Measurements from ENCODE around the gene MED13L.

The MED13L gene

DNA sequence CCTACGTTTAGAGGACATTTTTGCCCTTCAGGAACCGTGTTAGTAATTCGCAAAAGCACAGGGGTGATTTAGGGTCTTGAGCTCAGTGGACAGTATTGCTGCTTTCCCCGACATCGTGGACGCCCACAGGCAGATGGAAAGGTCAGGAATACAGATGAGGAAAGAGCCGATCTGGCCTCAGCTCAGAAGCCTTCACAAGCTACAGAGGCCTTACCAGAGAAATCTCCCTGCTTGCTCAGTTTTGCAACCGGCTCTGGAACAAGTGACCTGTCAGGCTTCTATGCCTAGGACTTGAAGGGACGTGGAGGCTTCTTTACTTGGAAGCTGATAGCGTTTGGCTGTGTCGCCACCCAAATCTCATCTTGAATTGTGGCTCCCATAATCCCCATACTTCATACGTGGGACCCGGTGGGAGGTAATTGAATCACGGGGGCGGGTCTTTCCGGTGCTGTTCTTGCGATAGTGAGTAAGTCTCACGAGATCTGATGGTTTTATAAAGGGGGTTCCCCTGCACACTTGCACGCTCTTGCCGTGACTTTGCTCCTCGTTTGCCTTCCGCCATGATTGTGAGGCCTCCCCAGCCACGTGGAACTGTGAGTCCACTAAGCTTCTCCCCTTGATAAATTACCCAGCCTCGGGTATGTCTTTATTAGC, 332.5 kb downstream of the MED13L start:
- no peak for DNase-seq (ENCODE audit: low read depth, low spot score)
- TF ChIP-seq SUZ12 (IDR thresholded peaks at IDR 0.05; ENCODE audit: extremely low read depth, insufficient read depth, insufficient read length): no peak
- no peak for TF ChIP-seq ZNF274 (IDR thresholded peaks at IDR 0.05; ENCODE audit: low read depth, low read length)
- no peak for TF ChIP-seq YY1 (IDR thresholded peaks at IDR 0.05; ENCODE audit: insufficient read depth, insufficient read length)
- no peaks in the 10 kb centered on the region for H3K4me1 ChIP-seq (ENCODE audit: insufficient read depth, insufficient read length)
- H3K9ac ChIP-seq (ENCODE audit: insufficient read length, low read depth): no peak overlapping the region
- no peaks in the 10 kb centered on the region for H3K27me3 ChIP-seq (ENCODE audit: insufficient read depth, insufficient read length)
- no peak overlapping the region for H3K4me3 ChIP-seq (ENCODE audit: insufficient read length, low read depth)
- peaks cover 3% of the 10 kb centered on the region; the same call in 1 of the 2 replicates for H3K9me3 ChIP-seq (ENCODE audit: insufficient read depth, low read length)
- no peaks in the 10 kb centered on the region for H3K36me3 ChIP-seq (ENCODE audit: insufficient read depth, insufficient read length, low read length)

- Histone ChIP-seq H3K27me3 (ENCODE audit: insufficient read depth, insufficient read length) (no peaks in the 10 kb centered on the region), H3K4me1 (ENCODE audit: insufficient read depth, insufficient read length) (no peaks in the 10 kb centered on the region), H3K9me3 (ENCODE audit: insufficient read depth, low read length) (peaks cover 9% of the 10 kb centered on the region), H3K4me3 (ENCODE audit: insufficient read length, low read depth) (no peak overlapping the region), H3K36me3 (ENCODE audit: insufficient read depth, insufficient read length, low read length) (no peaks in the 10 kb centered on the region), H3K9ac (ENCODE audit: insufficient read length, low read depth) (no peak overlapping the region)
- TF ChIP-seq ZNF274 (IDR thresholded peaks at IDR 0.05; ENCODE audit: low read depth, low read length): no peak
- TF ChIP-seq YY1 (IDR thresholded peaks at IDR 0.05; ENCODE audit: insufficient read depth, insufficient read length): no peak
- TF ChIP-seq SUZ12 (IDR thresholded peaks at IDR 0.05; ENCODE audit: extremely low read depth, insufficient read depth, insufficient read length): no peak
- DNase-seq (ENCODE audit: low read depth, low spot score): no peak
Measured at GRCh38 chr12:115944392-115944742, 333.1 kb downstream of the MED13L start.

GRCh38 chr12:115943630-115944391, 333.7 kb downstream of the MED13L start:
- Histone ChIP-seq H3K27me3 (ENCODE audit: insufficient read depth, insufficient read length) (no peaks in the 10 kb centered on the region), H3K9ac (ENCODE audit: insufficient read length, low read depth) (no peak overlapping the region), H3K36me3 (ENCODE audit: insufficient read depth, insufficient read length, low read length) (no peaks in the 10 kb centered on the region), H3K4me3 (ENCODE audit: insufficient read length, low read depth) (no peak overlapping the region), H3K9me3 (ENCODE audit: insufficient read depth, low read length) (peaks cover 15% of the 10 kb centered on the region), H3K4me1 (ENCODE audit: insufficient read depth, insufficient read length) (no peaks in the 10 kb centered on the region)
- TF ChIP-seq YY1 (IDR thresholded peaks at IDR 0.05; ENCODE audit: insufficient read depth, insufficient read length) (no peak), ZNF274 (IDR thresholded peaks at IDR 0.05; ENCODE audit: low read depth, low read length) (no peak), SUZ12 (IDR thresholded peaks at IDR 0.05; ENCODE audit: extremely low read depth, insufficient read depth, insufficient read length) (no peak)
- DNase-seq (ENCODE audit: low read depth, low spot score): no peak

GRCh38 chr12:115943310-115943629, 334.2 kb downstream of the MED13L start:
- Histone ChIP-seq H3K27me3 (ENCODE audit: insufficient read depth, insufficient read length) (no peaks in the 10 kb centered on the region), H3K9me3 (ENCODE audit: insufficient read depth, low read length) (peaks cover 20% of the 10 kb centered on the region), H3K4me3 (ENCODE audit: insufficient read length, low read depth) (no peak overlapping the region), H3K36me3 (ENCODE audit: insufficient read depth, insufficient read length, low read length) (no peaks in the 10 kb centered on the region), H3K9ac (ENCODE audit: insufficient read length, low read depth) (no peak overlapping the region), H3K4me1 (ENCODE audit: insufficient read depth, insufficient read length) (no peaks in the 10 kb centered on the region)
- no peak for TF ChIP-seq ZNF274 (IDR thresholded peaks at IDR 0.05; ENCODE audit: low read depth, low read length)
- TF ChIP-seq SUZ12 (IDR thresholded peaks at IDR 0.05; ENCODE audit: extremely low read depth, insufficient read depth, insufficient read length): no peak
- no peak for TF ChIP-seq YY1 (IDR thresholded peaks at IDR 0.05; ENCODE audit: insufficient read depth, insufficient read length)
- no peak for DNase-seq (ENCODE audit: low read depth, low spot score)

- peaks cover 21% of the 10 kb centered on the region for H3K9me3 ChIP-seq (ENCODE audit: insufficient read depth, low read length)
- H3K9ac ChIP-seq (ENCODE audit: insufficient read length, low read depth): no peak overlapping the region
- H3K4me3 ChIP-seq (ENCODE audit: insufficient read length, low read depth): no peak overlapping the region
- TF ChIP-seq SUZ12 (IDR thresholded peaks at IDR 0.05; ENCODE audit: extremely low read depth, insufficient read depth, insufficient read length) (no peak), ZNF274 (IDR thresholded peaks at IDR 0.05; ENCODE audit: low read depth, low read length) (no peak), YY1 (IDR thresholded peaks at IDR 0.05; ENCODE audit: insufficient read depth, insufficient read length) (no peak)
- no peaks in the 10 kb centered on the region for H3K27me3 ChIP-seq (ENCODE audit: insufficient read depth, insufficient read length)
- DNase-seq (ENCODE audit: low read depth, low spot score): no peak
- no peaks in the 10 kb centered on the region for H3K4me1 ChIP-seq (ENCODE audit: insufficient read depth, insufficient read length)
- no peaks in the 10 kb centered on the region for H3K36me3 ChIP-seq (ENCODE audit: insufficient read depth, insufficient read length, low read length)
Measured at GRCh38 chr12:115942346-115942745, 335.1 kb downstream of the MED13L start.

- H3K4me1 ChIP-seq (ENCODE audit: insufficient read depth, insufficient read length): no peaks in the 10 kb centered on the region
Measured at GRCh38 chr12:115941362-115941761, 336.1 kb downstream of the MED13L start.

DNA sequence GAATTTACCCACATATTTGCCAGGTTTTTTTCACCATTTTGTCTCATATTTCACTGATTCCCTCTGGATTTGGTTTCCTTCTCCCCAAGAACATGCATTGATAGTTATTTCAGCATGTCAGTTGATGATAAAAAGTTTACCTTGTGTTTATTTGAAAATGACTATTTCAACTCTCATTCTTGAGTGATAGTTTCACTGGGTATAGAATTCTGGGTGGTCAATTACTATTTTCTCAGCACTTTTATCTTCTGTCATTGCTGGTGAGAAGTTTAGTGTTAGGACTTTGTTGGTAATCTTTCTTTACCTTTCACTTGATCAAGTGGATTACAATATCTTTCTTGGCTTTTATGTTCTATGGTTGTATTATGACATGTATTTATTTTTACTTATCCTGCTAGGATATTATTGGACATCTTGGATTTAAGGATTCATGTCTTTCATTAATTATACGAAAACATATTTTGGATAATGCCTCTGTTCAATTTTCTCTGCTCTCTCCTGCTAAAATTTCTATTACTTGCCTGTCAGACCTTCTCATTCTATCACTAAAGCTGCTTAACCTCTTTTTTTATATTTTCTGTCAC, 338.6 kb downstream of the MED13L start:
- Histone ChIP-seq H3K9ac (ENCODE audit: insufficient read length, low read depth) (no peak overlapping the region), H3K27me3 (ENCODE audit: insufficient read depth, insufficient read length) (no peaks in the 10 kb centered on the region), H3K4me1 (ENCODE audit: insufficient read depth, insufficient read length) (no peaks in the 10 kb centered on the region), H3K36me3 (ENCODE audit: insufficient read depth, insufficient read length, low read length) (no peaks in the 10 kb centered on the region), H3K9me3 (ENCODE audit: insufficient read depth, low read length) (peaks cover 21% of the 10 kb centered on the region), H3K4me3 (ENCODE audit: insufficient read length, low read depth) (no peak overlapping the region)
- TF ChIP-seq ZNF274 (IDR thresholded peaks at IDR 0.05; ENCODE audit: low read depth, low read length) (no peak), YY1 (IDR thresholded peaks at IDR 0.05; ENCODE audit: insufficient read depth, insufficient read length) (no peak), SUZ12 (IDR thresholded peaks at IDR 0.05; ENCODE audit: extremely low read depth, insufficient read depth, insufficient read length) (no peak)
- DNase-seq (ENCODE audit: low read depth, low spot score): no peak

More at GRCh38 chr12:115941362-115941761, 336.1 kb downstream of the MED13L start:
- no peak overlapping the region for H3K9ac ChIP-seq (ENCODE audit: insufficient read length, low read depth)
- H3K4me3 ChIP-seq (ENCODE audit: insufficient read length, low read depth): no peak overlapping the region
- DNase-seq (ENCODE audit: low read depth, low spot score): no peak
- peaks cover 21% of the 10 kb centered on the region for H3K9me3 ChIP-seq (ENCODE audit: insufficient read depth, low read length)
- H3K36me3 ChIP-seq (ENCODE audit: insufficient read depth, insufficient read length, low read length): no peaks in the 10 kb centered on the region
- H3K27me3 ChIP-seq (ENCODE audit: insufficient read depth, insufficient read length): no peaks in the 10 kb centered on the region
- no peak for TF ChIP-seq ZNF274 (IDR thresholded peaks at IDR 0.05; ENCODE audit: low read depth, low read length)
- no peak for TF ChIP-seq SUZ12 (IDR thresholded peaks at IDR 0.05; ENCODE audit: extremely low read depth, insufficient read depth, insufficient read length)
- TF ChIP-seq YY1 (IDR thresholded peaks at IDR 0.05; ENCODE audit: insufficient read depth, insufficient read length): no peak

Measured in NT2/D1 (cell line).